Measurements from ENCODE around the gene UBE2K.
"Not testable (repeated sequence)": the region's sequence is repeated elsewhere in the genome, so short reads cannot be mapped to it uniquely, and the experiment has no call there.

Gene UBE2K

GRCh38 chr4:39651586-39651985 is 46.4 kb upstream of the UBE2K start:
- not testable (repeated sequence) for H3K9me3 ChIP-seq (ENCODE audit: insufficient read depth, low read depth, low read length); H3K9ac ChIP-seq (ENCODE audit: low read length); H3K36me3 ChIP-seq (ENCODE audit: control insufficient read depth in 1 of 2, insufficient read depth in 2 of 2, low read length in 2 of 2); H4K91ac ChIP-seq (ENCODE audit: low read depth, low read length); H3K27me3 ChIP-seq (ENCODE audit: insufficient read depth, low read length); H3K79me1 ChIP-seq (ENCODE audit: low read length); H4K8ac ChIP-seq (ENCODE audit: low read depth, low read length); H2AK5ac ChIP-seq (ENCODE audit: low read length); H3K27ac ChIP-seq (ENCODE audit: low read depth, low read length); H3K4ac ChIP-seq (ENCODE audit: low read depth, low read length); H3K4me2 ChIP-seq (ENCODE audit: low read length); H3K18ac ChIP-seq (ENCODE audit: low read length); H3K14ac ChIP-seq (ENCODE audit: low read length); H4K12ac ChIP-seq (ENCODE audit: low read depth, low read length); H3K4me1 ChIP-seq (ENCODE audit: control insufficient read depth in 1 of 2, insufficient read depth in 2 of 2, low read length in 2 of 2); H2BK5ac ChIP-seq (ENCODE audit: low read depth, low read length, poor library complexity); H3K79me2 ChIP-seq (ENCODE audit: control insufficient read depth, insufficient read depth, low read length, poor library complexity); H2BK120ac ChIP-seq (ENCODE audit: insufficient read depth, low read length, poor library complexity); H2BK12ac ChIP-seq (ENCODE audit: low read length); H2AFZ ChIP-seq (ENCODE audit: insufficient read depth, low read length, poor library complexity); H3K4me3 ChIP-seq (ENCODE audit: low read depth, low read length); H3K23ac ChIP-seq (ENCODE audit: low read length)
- WGBS (ENCODE audit: extremely low coverage, insufficient coverage, insufficient read length) = no CpG with 5 or more reads among the region's 4 CpGs
- DNase-seq = peak; percentile 54 to 79

- no peaks in the 10 kb centered on the region for H3K4me1 ChIP-seq (ENCODE audit: control insufficient read depth in 1 of 2, insufficient read depth in 2 of 2, low read length in 2 of 2)
- H3K79me2 ChIP-seq (ENCODE audit: control insufficient read depth, insufficient read depth, low read length, poor library complexity) = no peaks in the 10 kb centered on the region
- H2AK5ac ChIP-seq (ENCODE audit: low read length) = no peak overlapping the region
- H3K4ac ChIP-seq (ENCODE audit: low read depth, low read length) = no peak overlapping the region
- no peak overlapping the region for H3K4me3 ChIP-seq (ENCODE audit: low read depth, low read length)
- H2BK5ac ChIP-seq (ENCODE audit: low read depth, low read length, poor library complexity) = no peak overlapping the region
- no peaks in the 10 kb centered on the region for H3K79me1 ChIP-seq (ENCODE audit: low read length)
- H3K23ac ChIP-seq (ENCODE audit: low read length) = no peak overlapping the region
- no peak overlapping the region for H3K9ac ChIP-seq (ENCODE audit: low read length)
- no peak overlapping the region for H3K18ac ChIP-seq (ENCODE audit: low read length)
- no peak for DNase-seq
- no peaks in the 10 kb centered on the region for H3K9me3 ChIP-seq (ENCODE audit: insufficient read depth, low read depth, low read length)
- H3K14ac ChIP-seq (ENCODE audit: low read length) = no peak overlapping the region
- H2BK12ac ChIP-seq (ENCODE audit: low read length) = no peak overlapping the region
- no peak overlapping the region for H3K27ac ChIP-seq (ENCODE audit: low read depth, low read length)
- H3K4me2 ChIP-seq (ENCODE audit: low read length) = no peak overlapping the region
- H4K12ac ChIP-seq (ENCODE audit: low read depth, low read length) = no peak overlapping the region
- no peaks in the 10 kb centered on the region for H3K36me3 ChIP-seq (ENCODE audit: control insufficient read depth in 1 of 2, insufficient read depth in 2 of 2, low read length in 2 of 2)
- H3K27me3 ChIP-seq (ENCODE audit: insufficient read depth, low read length) = no peaks in the 10 kb centered on the region
- no peak overlapping the region for H4K8ac ChIP-seq (ENCODE audit: low read depth, low read length)
- no peak overlapping the region for H2BK120ac ChIP-seq (ENCODE audit: insufficient read depth, low read length, poor library complexity)
- H4K91ac ChIP-seq (ENCODE audit: low read depth, low read length) = no peak overlapping the region
- no peak overlapping the region for H2AFZ ChIP-seq (ENCODE audit: insufficient read depth, low read length, poor library complexity)
Observed at GRCh38 chr4:39655211-39655610, 42.7 kb upstream of the UBE2K start.

- H3K27me3 ChIP-seq (ENCODE audit: insufficient read depth, low read length) = no peaks in the 10 kb centered on the region
- H3K18ac ChIP-seq (ENCODE audit: low read length) = no peak overlapping the region
- no peak overlapping the region for H4K8ac ChIP-seq (ENCODE audit: low read depth, low read length)
- H3K4ac ChIP-seq (ENCODE audit: low read depth, low read length) = no peak overlapping the region
- no peaks in the 10 kb centered on the region for H3K9me3 ChIP-seq (ENCODE audit: insufficient read depth, low read depth, low read length)
- no peak overlapping the region for H2BK5ac ChIP-seq (ENCODE audit: low read depth, low read length, poor library complexity)
- no peaks in the 10 kb centered on the region for H3K36me3 ChIP-seq (ENCODE audit: control insufficient read depth in 1 of 2, insufficient read depth in 2 of 2, low read length in 2 of 2)
- no peak for DNase-seq
- H3K4me1 ChIP-seq (ENCODE audit: control insufficient read depth in 1 of 2, insufficient read depth in 2 of 2, low read length in 2 of 2) = no peaks in the 10 kb centered on the region
- H3K4me3 ChIP-seq (ENCODE audit: low read depth, low read length) = no peak overlapping the region
- no peak overlapping the region for H4K12ac ChIP-seq (ENCODE audit: low read depth, low read length)
- no peak overlapping the region for H3K9ac ChIP-seq (ENCODE audit: low read length)
- no peaks in the 10 kb centered on the region for H3K79me1 ChIP-seq (ENCODE audit: low read length)
- no peak overlapping the region for H2AFZ ChIP-seq (ENCODE audit: insufficient read depth, low read length, poor library complexity)
- H3K79me2 ChIP-seq (ENCODE audit: control insufficient read depth, insufficient read depth, low read length, poor library complexity) = no peaks in the 10 kb centered on the region
- no CpG with 5 or more reads among the region's 3 CpGs for WGBS (ENCODE audit: extremely low coverage, insufficient coverage, insufficient read length)
- no peak overlapping the region for H2BK120ac ChIP-seq (ENCODE audit: insufficient read depth, low read length, poor library complexity)
- H3K4me2 ChIP-seq (ENCODE audit: low read length) = no peak overlapping the region
- no peak overlapping the region for H3K23ac ChIP-seq (ENCODE audit: low read length)
- no peak overlapping the region for H3K14ac ChIP-seq (ENCODE audit: low read length)
- no peak overlapping the region for H2AK5ac ChIP-seq (ENCODE audit: low read length)
- no peak overlapping the region for H3K27ac ChIP-seq (ENCODE audit: low read depth, low read length)
- H4K91ac ChIP-seq (ENCODE audit: low read depth, low read length) = no peak overlapping the region
- no peak overlapping the region for H2BK12ac ChIP-seq (ENCODE audit: low read length)
Observed at GRCh38 chr4:39655876-39656275, 42.1 kb upstream of the UBE2K start.

- not testable (repeated sequence) for H2BK12ac ChIP-seq (ENCODE audit: low read length)
Observed at GRCh38 chr4:39656638-39657037, 41.3 kb upstream of the UBE2K start.

More at GRCh38 chr4:39656638-39657037, 41.3 kb upstream of the UBE2K start:
- H4K91ac ChIP-seq (ENCODE audit: low read depth, low read length); H3K4me3 ChIP-seq (ENCODE audit: low read depth, low read length); H3K14ac ChIP-seq (ENCODE audit: low read length); H2BK5ac ChIP-seq (ENCODE audit: low read depth, low read length, poor library complexity); H3K4me2 ChIP-seq (ENCODE audit: low read length); H3K79me1 ChIP-seq (ENCODE audit: low read length); H4K12ac ChIP-seq (ENCODE audit: low read depth, low read length); H3K36me3 ChIP-seq (ENCODE audit: control insufficient read depth in 1 of 2, insufficient read depth in 2 of 2, low read length in 2 of 2); H3K23ac ChIP-seq (ENCODE audit: low read length); H2BK120ac ChIP-seq (ENCODE audit: insufficient read depth, low read length, poor library complexity); H2AK5ac ChIP-seq (ENCODE audit: low read length); H3K4ac ChIP-seq (ENCODE audit: low read depth, low read length); H4K8ac ChIP-seq (ENCODE audit: low read depth, low read length); H3K18ac ChIP-seq (ENCODE audit: low read length); H2AFZ ChIP-seq (ENCODE audit: insufficient read depth, low read length, poor library complexity); H3K9ac ChIP-seq (ENCODE audit: low read length); H3K9me3 ChIP-seq (ENCODE audit: insufficient read depth, low read depth, low read length); H3K27me3 ChIP-seq (ENCODE audit: insufficient read depth, low read length); H3K79me2 ChIP-seq (ENCODE audit: control insufficient read depth, insufficient read depth, low read length, poor library complexity); H3K27ac ChIP-seq (ENCODE audit: low read depth, low read length); H3K4me1 ChIP-seq (ENCODE audit: control insufficient read depth in 1 of 2, insufficient read depth in 2 of 2, low read length in 2 of 2): not testable (repeated sequence)
- DNase-seq = peak in 1 of 2 donors; percentile 33
- no CpG with 5 or more reads among the region's 5 CpGs for WGBS (ENCODE audit: extremely low coverage, insufficient coverage, insufficient read length)

Measured in trophoblast cell (in vitro differentiated cells and primary cell).